Measurements from ENCODE around the gene HNRNPL.

The HNRNPL gene

DNA sequence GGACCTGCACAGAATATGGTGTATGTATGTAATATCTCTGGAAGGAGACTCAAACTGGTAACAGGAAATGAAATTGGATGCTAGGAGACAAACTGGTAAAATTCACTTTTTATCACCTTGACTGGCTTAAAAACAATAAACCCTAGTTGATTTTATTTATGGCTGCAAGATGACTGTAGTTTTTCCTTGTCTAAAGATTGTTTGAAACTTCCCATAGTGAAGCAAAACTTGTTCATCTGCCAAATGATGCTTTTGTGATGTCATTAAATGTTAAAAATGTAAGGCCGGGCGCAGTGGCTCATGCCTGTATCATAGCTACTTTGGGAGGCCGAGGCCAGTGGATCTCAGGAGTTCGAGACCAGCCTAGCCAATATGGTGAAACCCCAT lies 15.7 kb downstream of the HNRNPL start:
- H4K20me1 ChIP-seq (ENCODE audit: insufficient read depth, low read length) = no peaks in the 10 kb centered on the region
- H3K36me3 ChIP-seq (replicated peaks; ENCODE audit: insufficient read depth, low read length) = peaks cover 6% of the 10 kb centered on the region
- H3K4me3 ChIP-seq (ENCODE audit: low read length) = no peak overlapping the region
- no peak overlapping the region for H2AFZ ChIP-seq (ENCODE audit: low read length)
- no peak overlapping the region for H3K27ac ChIP-seq (ENCODE audit: low read length)
- H3K9ac ChIP-seq (ENCODE audit: low read length) = no peak overlapping the region
- peaks cover 24% of the 10 kb centered on the region for H3F3A ChIP-seq (ENCODE audit: insufficient read depth, low read length)
- TF ChIP-seq EZH2 (optimal IDR thresholded peaks at IDR 0.05; ENCODE audit: low read depth, low read length) = no peak
- TF ChIP-seq CTCF (IDR thresholded peaks at IDR 0.05; ENCODE audit: low read length) = no peak
- TF ChIP-seq EZH2phosphoT487 (IDR thresholded peaks at IDR 0.05; ENCODE audit: low read length) = no peak
- no peaks in the 10 kb centered on the region for H3K4me1 ChIP-seq (ENCODE audit: low read length)
- DNase-seq = no peak
- H3K9me2 ChIP-seq (replicated peaks; ENCODE audit: insufficient read depth, low read length) = no peaks in the 10 kb centered on the region
- H3K9me3 ChIP-seq (replicated peaks; ENCODE audit: insufficient read depth, low read length) = no peaks in the 10 kb centered on the region
- H3K27me3 ChIP-seq (replicated peaks; ENCODE audit: insufficient read depth, low read length) = no peaks in the 10 kb centered on the region
- H3K4me2 ChIP-seq (ENCODE audit: low read depth, low read length) = no peak overlapping the region
- H3K79me2 ChIP-seq (ENCODE audit: low read length) = 0 out of 2 replicates have a peak, but pooled peaks cover 6% of the 10 kb centered on the region

GRCh38 chr19:38833092-38833425 lies 16.7 kb downstream of the HNRNPL start:
- peaks cover 6% of the 10 kb centered on the region for H3K36me3 ChIP-seq (replicated peaks; ENCODE audit: insufficient read depth, low read length)
- no peak overlapping the region for H3K27ac ChIP-seq (ENCODE audit: low read length)
- no peak overlapping the region for H2AFZ ChIP-seq (ENCODE audit: low read length)
- H3K27me3 ChIP-seq (replicated peaks; ENCODE audit: insufficient read depth, low read length) = no peaks in the 10 kb centered on the region
- no peak overlapping the region for H3K4me2 ChIP-seq (ENCODE audit: low read depth, low read length)
- H3K4me1 ChIP-seq (ENCODE audit: low read length) = no peaks in the 10 kb centered on the region
- no peaks in the 10 kb centered on the region for H3K9me3 ChIP-seq (replicated peaks; ENCODE audit: insufficient read depth, low read length)
- TF ChIP-seq EZH2phosphoT487 (IDR thresholded peaks at IDR 0.05; ENCODE audit: low read length) (no peak), EZH2 (optimal IDR thresholded peaks at IDR 0.05; ENCODE audit: low read depth, low read length) (no peak), CTCF (IDR thresholded peaks at IDR 0.05; ENCODE audit: low read length) (no peak)
- no peak overlapping the region for H3K9ac ChIP-seq (ENCODE audit: low read length)
- 0 out of 2 replicates have a peak, but pooled peaks cover 6% of the 10 kb centered on the region for H3K79me2 ChIP-seq (ENCODE audit: low read length)
- no peak for DNase-seq
- H3K4me3 ChIP-seq (ENCODE audit: low read length) = no peak overlapping the region
- no peaks in the 10 kb centered on the region for H3K9me2 ChIP-seq (replicated peaks; ENCODE audit: insufficient read depth, low read length)
- H4K20me1 ChIP-seq (ENCODE audit: insufficient read depth, low read length) = no peaks in the 10 kb centered on the region
- peaks cover 20% of the 10 kb centered on the region for H3F3A ChIP-seq (ENCODE audit: insufficient read depth, low read length)

- H3K4me1 ChIP-seq (ENCODE audit: low read length) = no peaks in the 10 kb centered on the region
- DNase-seq = no peak
- peak overlapping the region; percentile 90 for H3K4me2 ChIP-seq (ENCODE audit: low read depth, low read length)
- H3K9me3 ChIP-seq (replicated peaks; ENCODE audit: insufficient read depth, low read length) = no peaks in the 10 kb centered on the region
- H3F3A ChIP-seq (ENCODE audit: insufficient read depth, low read length) = peaks cover 6% of the 10 kb centered on the region
- H3K4me3 ChIP-seq (ENCODE audit: low read length) = peak overlapping the region; percentile 87
- no peak for TF ChIP-seq EZH2 (optimal IDR thresholded peaks at IDR 0.05; ENCODE audit: low read depth, low read length)
- no peak for TF ChIP-seq EZH2phosphoT487 (IDR thresholded peaks at IDR 0.05; ENCODE audit: low read length)
- TF ChIP-seq CTCF (IDR thresholded peaks at IDR 0.05; ENCODE audit: low read length) = no peak
- H3K79me2 ChIP-seq (ENCODE audit: low read length) = 0 out of 2 replicates have a peak, but pooled peaks cover 6% of the 10 kb centered on the region
- no peaks in the 10 kb centered on the region for H4K20me1 ChIP-seq (ENCODE audit: insufficient read depth, low read length)
- H3K36me3 ChIP-seq (replicated peaks; ENCODE audit: insufficient read depth, low read length) = no peaks in the 10 kb centered on the region
- no peak overlapping the region for H3K27ac ChIP-seq (ENCODE audit: low read length)
- H3K9ac ChIP-seq (ENCODE audit: low read length) = peak overlapping the region; percentile 50; the same call in 1 of the 2 replicates
- no peaks in the 10 kb centered on the region for H3K9me2 ChIP-seq (replicated peaks; ENCODE audit: insufficient read depth, low read length)
- peak overlapping the region; percentile 94 for H2AFZ ChIP-seq (ENCODE audit: low read length)
- no peaks in the 10 kb centered on the region for H3K27me3 ChIP-seq (replicated peaks; ENCODE audit: insufficient read depth, low read length)
Observed at GRCh38 chr19:38831142-38831605, 18.6 kb downstream of the HNRNPL start.
